Naive thymus-derived CD4-positive, alpha-beta T cell (primary cell): Measurements from ENCODE around the gene IGFBP6. TPM values are rescaled to one million over a fixed set of nuclear protein-coding genes. Genes with fewer than 3 reads are reported as not detected.

Source experiments
- ATAC-seq: fragments of 150-1000 bp; cut with Tn5 transposase; 2 replicates; pipeline ENCODE4 v1.10.0; 2021; ENCODE audit warnings: mild to moderate bottlenecking, moderate library complexity
- CTCF ChIA-PET: fragments of 350-600 bp; sonication (Branson Sonifier 250); formaldehyde crosslinking; loops from one replicate; lab custom pipeline; 2021; ENCODE audit warnings: antibody characterized with exemption; lab: Charles Lee
- POLR2A ChIA-PET: fragments of 350-600 bp; sonication (Branson Sonifier 250); formaldehyde crosslinking; loops from one replicate; lab custom pipeline; 2021; ENCODE audit warnings: antibody characterized with exemption, inconsistent platforms; lab: Charles Lee
- DNase-seq, 9 donors: peaks; one replicate each; pipeline versions ENCODE4 v3.0.0 to v3.0.0-alpha.2; 2020 to 2022; ENCODE audit warnings: mixed read lengths in 1 of 9
- H3K27ac ChIP-seq: one replicate; pipeline ENCODE4 v1.7.0; 2013; ENCODE audit warnings: mild to moderate bottlenecking, low read depth, low read length, moderate library complexity
- H3K27me3 ChIP-seq, 2 donors: one replicate each; pipeline ENCODE4 v1.7.0; 2013; ENCODE audit warnings: low read length in 2 of 2, mild to moderate bottlenecking in 2 of 2, moderate library complexity in 2 of 2; ENCODE audit not compliant: control insufficient read depth in 2 of 2, insufficient read depth in 2 of 2
- H3K36me3 ChIP-seq, 3 experiments: 1 replicate in 2 of 3; 2 replicates in 1 of 3; pipeline ENCODE4 v1.7.0; 2013; ENCODE audit warnings: low read length in 3 of 3, mild to moderate bottlenecking in 3 of 3, moderate library complexity in 1 of 3; ENCODE audit not compliant: insufficient read depth in 3 of 3, control insufficient read depth in 2 of 3
- H3K4me1 ChIP-seq, 2 donors: one replicate each; pipeline ENCODE4 v1.7.0; 2013; ENCODE audit warnings: low read length in 2 of 2, mild to moderate bottlenecking in 2 of 2, moderate library complexity in 1 of 2; ENCODE audit not compliant: control insufficient read depth in 2 of 2, insufficient read depth in 2 of 2
- H3K4me3 ChIP-seq: 2 replicates; pipeline ENCODE4 v1.7.0; 2013; ENCODE audit warnings: mild to moderate bottlenecking, low read length
- H3K9me3 ChIP-seq, 3 experiments: 1 replicate in 2 of 3; 2 replicates in 1 of 3; pipeline ENCODE4 v1.7.0; 2013; ENCODE audit warnings: low read length in 3 of 3; ENCODE audit not compliant: control insufficient read depth in 2 of 3
- H3K27ac Mint-ChIP-seq, 9 donors: one replicate each; pipeline ENCODE4 v1.8.0; 2020 to 2022; ENCODE audit warnings: mixed read lengths in 9 of 9, mild to moderate bottlenecking in 8 of 9, moderate library complexity in 5 of 9, inconsistent platforms in 2 of 9
- H3K27me3 Mint-ChIP-seq, 5 donors: one replicate each; pipeline ENCODE4 v1.8.0; 2021 to 2022; ENCODE audit warnings: mixed read lengths in 5 of 5, mild to moderate bottlenecking in 1 of 5
- H3K36me3 Mint-ChIP-seq, 5 donors: one replicate each; pipeline ENCODE4 v1.8.0; 2020 to 2022; ENCODE audit warnings: mixed read lengths in 5 of 5, mild to moderate bottlenecking in 3 of 5, inconsistent platforms in 1 of 5
- H3K4me1 Mint-ChIP-seq, 7 donors: one replicate each; pipeline ENCODE4 v1.8.0; 2020 to 2022; ENCODE audit warnings: mixed read lengths in 7 of 7, mild to moderate bottlenecking in 3 of 7, inconsistent platforms in 1 of 7
- H3K4me3 Mint-ChIP-seq, 10 donors: one replicate each; pipeline ENCODE4 v1.8.0; 2020 to 2022; ENCODE audit warnings: mild to moderate bottlenecking in 10 of 10, mixed read lengths in 10 of 10, moderate library complexity in 6 of 10, inconsistent platforms in 2 of 10
- H3K9me3 Mint-ChIP-seq, 11 donors: one replicate each; pipeline ENCODE4 v1.8.0; 2020 to 2022; ENCODE audit warnings: mixed read lengths in 11 of 11, mild to moderate bottlenecking in 4 of 11, inconsistent platforms in 1 of 11, moderate library complexity in 1 of 11
- intact Hi-C, 2 donors: fragments of 100-400 bp; cut with micrococcal nuclease; formaldehyde crosslinking; loops; one replicate each; pipeline ENCODE4 v1.15.1; 2023
- polyA plus RNA-seq, 2 donors: library from polyadenylated mRNA; unstranded; fragments of 300-500 nt; fragmentation: Illumina TruSeq; gene quantifications; one replicate each; pipeline ENCODE4 v1.2.3, GENCODE V29; 2021
- total RNA-seq, 6 experiments: library from RNA in 5 of 6; stranded (reverse) in 5 of 6; gene quantifications; 1 replicate in 5 of 6; 2 replicates in 1 of 6; pipeline ENCODE4 v1.2.3 and lab custom pipeline; 2021 to 2026

The IGFBP6 gene
- total and polyA plus RNA-seq, 7 experiments from 2014 or later = 0.34 to 0.81 (median 0.54) TPM; not detected in 2

- Histone ChIP-seq H3K9me3 (no peaks in the 10 kb centered on the region), H3K4me1 (peaks cover 10 to 14% of the 10 kb centered on the region in 2 donors), H3K27ac (no peak overlapping the region), H3K27me3 (no peaks in the 10 kb centered on the region), H3K36me3 (peaks cover 0 to 70% (median 13%) of the 10 kb centered on the region in 3 experiments), H3K4me3 (no peak overlapping the region)
- Mint-ChIP-seq H3K4me3 (no peak overlapping the region), H3K27me3 (no peaks in the 10 kb centered on the region), H3K4me1 (peaks cover 31 to 60% (median 53%) of the 10 kb centered on the region in 7 donors), H3K27ac (no peak overlapping the region), H3K9me3 (no peaks in the 10 kb centered on the region), H3K36me3 (peaks cover 0 to 41% (median 21%) of the 10 kb centered on the region in 5 donors)
- intact Hi-C loops = no loop called here
- no peak for DNase-seq
- ChIA-PET POLR2A (interaction anchor here (1.6 kb wide), 1 partner anchor 11 kb away, joined by 3 read pairs; no protein-coding TSS in a partner anchor), CTCF (interaction anchor here (1.9 kb wide), 1 partner anchor 9 kb away, joined by 14 read pairs; no protein-coding TSS in a partner anchor)
- no peak for ATAC-seq
Observed at GRCh38 chr12:53074999-53075370, 22.5 kb upstream of the IGFBP6 start.

GRCh38 chr12:53076461-53076860 is 21.0 kb upstream of the IGFBP6 start:
- intact Hi-C loops = no loop called here
- ChIA-PET POLR2A (interaction anchor here (0.8 to 1.6 kb wide), 3 partner anchors 9 to 15 kb away, joined by 3 read pairs; no protein-coding TSS in a partner anchor), CTCF (interaction anchor here (0.7 to 4.9 kb wide), 4 partner anchors 10 to 96 kb away, joined by 4 to 38 read pairs (median 9); partner anchors contain the start of gene IGFBP6)
- Mint-ChIP-seq H3K4me3 (peak overlapping the region in 2 of 10 donors; percentile 90 to 97), H3K27ac (peak overlapping the region in 2 of 9 donors; percentile 28 to 51), H3K4me1 (peaks cover 33 to 68% (median 56%) of the 10 kb centered on the region in 7 donors), H3K9me3 (no peaks in the 10 kb centered on the region), H3K36me3 (peaks cover 0 to 31% (median 21%) of the 10 kb centered on the region in 5 donors), H3K27me3 (peaks cover 0 to 3% (median 0%) of the 10 kb centered on the region in 5 donors)
- Histone ChIP-seq H3K4me1 (peaks cover 10 to 14% of the 10 kb centered on the region in 2 donors), H3K27ac (no peak overlapping the region), H3K27me3 (no peaks in the 10 kb centered on the region), H3K36me3 (peaks cover 0 to 56% (median 7%) of the 10 kb centered on the region in 3 experiments), H3K9me3 (no peaks in the 10 kb centered on the region), H3K4me3 (no peak overlapping the region)
- DNase-seq (no peak), ATAC-seq (no peak)

GRCh38 chr12:53077030-53077429 is 20.4 kb upstream of the IGFBP6 start:
- Histone ChIP-seq H3K27ac (no peak overlapping the region), H3K27me3 (no peaks in the 10 kb centered on the region), H3K4me1 (peaks cover 10 to 14% of the 10 kb centered on the region in 2 donors), H3K4me3 (no peak overlapping the region), H3K36me3 (peaks cover 0 to 52% (median 7%) of the 10 kb centered on the region in 3 experiments), H3K9me3 (no peaks in the 10 kb centered on the region)
- DNase-seq = no peak
- peak overlapping the region in 4 of 9 donors; percentile 28 to 87 (median 49) for H3K27ac Mint-ChIP-seq
- ATAC-seq = no peak
- H3K4me1 Mint-ChIP-seq = peaks cover 28 to 65% (median 53%) of the 10 kb centered on the region in 7 donors
- ChIA-PET CTCF (interaction anchor here (1.0 to 4.9 kb wide), 2 partner anchors 11 to 22 kb away, joined by 4 to 38 read pairs; partner anchors contain the start of gene IGFBP6), POLR2A (interaction anchor here (0.6 to 4.2 kb wide), 3 partner anchors 25 to 126 kb away, joined by 3 to 25 read pairs (median 24); partner anchors contain the start of gene SOAT2)
- H3K4me3 Mint-ChIP-seq = peak overlapping the region; percentile 48 to 97 (median 91)
- H3K36me3 Mint-ChIP-seq = peaks cover 0 to 27% (median 21%) of the 10 kb centered on the region in 5 donors
- peaks cover 0 to 3% (median 0%) of the 10 kb centered on the region in 5 donors for H3K27me3 Mint-ChIP-seq
- intact Hi-C loops = no loop called here
- H3K9me3 Mint-ChIP-seq = no peaks in the 10 kb centered on the region

- peak overlapping the region; percentile 93 for H3K27ac ChIP-seq
- ChIA-PET POLR2A (interaction anchor here (0.6 to 4.2 kb wide), 22 partner anchors 8 to 422 kb away, joined by 3 to 35 read pairs (median 6); partner anchors contain the start of genes AAAS, CSAD, EIF4B and IGFBP6), CTCF (interaction anchor here (0.6 to 4.9 kb wide), 8 partner anchors 12 to 1122 kb away, joined by 3 to 38 read pairs (median 4); partner anchors contain the start of gene IGFBP6)
- H3K9me3 Mint-ChIP-seq = no peaks in the 10 kb centered on the region
- peaks cover 10 to 14% of the 10 kb centered on the region in 2 donors for H3K4me1 ChIP-seq
- intact Hi-C loops = loop anchor here (1.0 to 2.0 kb wide), 8 partner anchors 12 to 374 kb away; partner anchors contain the start of genes CSAD (in 2 of the 2), EIF4B (in 2 of the 2), ZNF740 (in 2 of the 2) and ESPL1 (in 1 of the 2)
- ATAC-seq (peak; percentile 33), DNase-seq (peak in 5 of 9 donors; percentile 59 to 68 (median 63))
- peak overlapping the region; percentile 95 for H3K4me3 ChIP-seq
- no peaks in the 10 kb centered on the region for H3K9me3 ChIP-seq
- peak overlapping the region; percentile 95 to 98 (median 96) for H3K27ac Mint-ChIP-seq
- peaks cover 0 to 3% (median 0%) of the 10 kb centered on the region in 5 donors for H3K27me3 Mint-ChIP-seq
- H3K4me3 Mint-ChIP-seq = peak overlapping the region; percentile 90 to 98 (median 92)
- H3K36me3 ChIP-seq = peaks cover 0 to 42% (median 7%) of the 10 kb centered on the region in 3 experiments
- H3K4me1 Mint-ChIP-seq = peaks cover 26 to 61% (median 47%) of the 10 kb centered on the region in 7 donors
- H3K36me3 Mint-ChIP-seq = peaks cover 0 to 23% (median 12%) of the 10 kb centered on the region in 5 donors
- no peaks in the 10 kb centered on the region for H3K27me3 ChIP-seq
Observed at GRCh38 chr12:53078425-53079225, 18.8 kb upstream of the IGFBP6 start.

- H3K27me3 Mint-ChIP-seq = peaks cover 0 to 3% (median 0%) of the 10 kb centered on the region in 5 donors
- Histone ChIP-seq H3K4me3 (peak within 1 kb of the TSS; percentile 95), H3K4me1 (peaks cover 10 to 14% of the 10 kb centered on the region in 2 donors), H3K9me3 (no peaks in the 10 kb centered on the region), H3K27ac (peak within 1 kb of the TSS; percentile 93), H3K36me3 (peaks cover 0 to 34% (median 7%) of the 10 kb centered on the region in 3 experiments), H3K27me3 (no peaks in the 10 kb centered on the region)
- peaks cover 0 to 16% (median 9%) of the 10 kb centered on the region in 5 donors for H3K36me3 Mint-ChIP-seq
- ChIA-PET CTCF (interaction anchor here (0.6 to 4.9 kb wide), 8 partner anchors 13 to 1122 kb away, joined by 3 to 38 read pairs (median 4); partner anchors contain the start of gene IGFBP6), POLR2A (interaction anchor here (0.6 to 4.2 kb wide), 23 partner anchors 9 to 422 kb away, joined by 3 to 35 read pairs (median 6); partner anchors contain the start of genes AAAS, CSAD, EIF4B and IGFBP6)
- ATAC-seq = peak; percentile 99
- peak within 1 kb of the TSS; percentile 90 to 98 (median 92) for H3K4me3 Mint-ChIP-seq
- H3K27ac Mint-ChIP-seq = peak within 1 kb of the TSS; percentile 95 to 98 (median 96)
- intact Hi-C loops = loop anchor here (1.0 to 2.0 kb wide), 8 partner anchors 13 to 373 kb away; partner anchors contain the start of genes CSAD (in 2 of the 2), EIF4B (in 2 of the 2), ZNF740 (in 2 of the 2) and ESPL1 (in 1 of the 2)
- H3K4me1 Mint-ChIP-seq = peaks cover 26 to 53% (median 40%) of the 10 kb centered on the region in 7 donors
- H3K9me3 Mint-ChIP-seq = no peaks in the 10 kb centered on the region
- peak; percentile 96 to 99 (median 97) for DNase-seq
Observed at GRCh38 chr12:53079226-53080117, 18.0 kb upstream of the IGFBP6 start, which contains the start of gene SPRYD3. Gene SPRYD3, minus strand, starts transcription at chr12:53079390. Its CDS starts 57 bp downstream, at chr12:53079333.
